Neural crest cell (in vitro differentiated cells): Measurements from ENCODE around the gene TUBGCP2. TPM values are rescaled to one million over a fixed set of nuclear protein-coding genes. Genes with fewer than 3 reads are reported as not detected.

Source experiments
- DNase-seq: peaks from one replicate; pipeline ENCODE4 v3.0.0; 2021; ENCODE audit warnings: low read depth, mixed read lengths, low spot score
- H3K27ac Mint-ChIP-seq: one replicate; pipeline ENCODE4 v1.8.0; 2021; ENCODE audit warnings: mild to moderate bottlenecking, mixed read lengths; ENCODE audit not compliant: unreplicated experiment
- H3K27me3 Mint-ChIP-seq: 2 replicates; pipeline ENCODE4 v1.8.0; 2021; ENCODE audit warnings: low read depth, mild to moderate bottlenecking, mixed read lengths
- H3K36me3 Mint-ChIP-seq: 2 replicates; pipeline ENCODE4 v1.8.0; 2021; ENCODE audit warnings: low read depth, mild to moderate bottlenecking, mixed read lengths
- H3K4me1 Mint-ChIP-seq: 2 replicates; pipeline ENCODE4 v1.8.0; 2021; ENCODE audit warnings: mixed read lengths
- H3K4me3 Mint-ChIP-seq: one replicate; pipeline ENCODE4 v1.8.0; 2021; ENCODE audit warnings: mild to moderate bottlenecking, mixed read lengths
- H3K9me3 Mint-ChIP-seq: 2 replicates; pipeline ENCODE4 v1.8.0; 2021; ENCODE audit warnings: mixed read lengths
- total RNA-seq: library from RNA; stranded (reverse); gene quantifications from 2 replicates; pipeline ENCODE4 v1.2.1, GENCODE V29; 2021
- TF ChIP-seq, protein P1 (sequence below): fragments of 200-600 bp; sonication (generic); conservative IDR thresholded peaks from 2 replicates; pipeline ENCODE4 v1.5.0; 2021; ENCODE audit warnings: antibody characterized with exemption, mild to moderate bottlenecking

TUBGCP2 gene
- total RNA-seq, 1 donor from 2014 or later: 70.0 TPM

DNA sequence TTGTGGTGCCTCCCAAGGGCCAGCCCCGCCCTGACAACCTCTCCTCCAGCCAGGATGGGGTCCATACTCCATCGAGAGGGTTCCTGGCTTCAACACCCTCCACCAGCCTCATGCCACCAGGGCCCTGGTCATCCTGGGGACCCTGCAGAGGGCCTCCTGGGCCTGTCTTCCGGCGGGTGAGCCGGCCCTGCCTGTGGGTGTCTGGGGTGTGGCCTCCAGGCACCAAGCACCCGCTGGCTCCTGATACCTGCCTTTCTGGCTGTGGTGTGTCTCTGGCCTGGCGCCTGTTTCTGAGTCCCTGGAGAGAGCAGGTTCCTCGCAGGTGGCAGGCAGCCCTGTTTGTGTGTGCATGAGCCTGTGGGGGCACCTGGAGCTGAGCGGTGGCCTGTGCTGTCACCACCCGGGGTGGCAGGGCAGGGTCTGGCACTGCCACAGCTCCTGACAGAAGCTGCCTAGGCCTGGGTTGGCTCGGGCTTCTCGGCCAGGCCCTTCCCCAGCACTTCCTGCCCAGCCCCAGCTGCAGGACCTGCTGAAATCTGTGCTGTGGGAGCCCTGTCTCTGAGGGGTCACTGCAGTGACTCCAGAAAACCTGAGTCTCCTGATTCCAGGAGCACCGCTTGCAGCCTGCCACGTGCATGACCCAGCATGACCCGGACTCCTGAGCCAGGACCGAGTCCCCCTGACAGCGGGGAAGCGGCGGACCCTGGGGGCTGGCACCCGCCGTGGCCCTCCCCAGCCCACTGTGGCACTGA lies 50.4 kb downstream of the TUBGCP2 start:
- no peak for DNase-seq
- H3K27ac Mint-ChIP-seq: no peak overlapping the region
- H3K9me3 Mint-ChIP-seq: no peaks in the 10 kb centered on the region
- H3K4me3 Mint-ChIP-seq: no peak overlapping the region
- no peaks in the 10 kb centered on the region for H3K36me3 Mint-ChIP-seq
- TF ChIP-seq, protein P1, sequence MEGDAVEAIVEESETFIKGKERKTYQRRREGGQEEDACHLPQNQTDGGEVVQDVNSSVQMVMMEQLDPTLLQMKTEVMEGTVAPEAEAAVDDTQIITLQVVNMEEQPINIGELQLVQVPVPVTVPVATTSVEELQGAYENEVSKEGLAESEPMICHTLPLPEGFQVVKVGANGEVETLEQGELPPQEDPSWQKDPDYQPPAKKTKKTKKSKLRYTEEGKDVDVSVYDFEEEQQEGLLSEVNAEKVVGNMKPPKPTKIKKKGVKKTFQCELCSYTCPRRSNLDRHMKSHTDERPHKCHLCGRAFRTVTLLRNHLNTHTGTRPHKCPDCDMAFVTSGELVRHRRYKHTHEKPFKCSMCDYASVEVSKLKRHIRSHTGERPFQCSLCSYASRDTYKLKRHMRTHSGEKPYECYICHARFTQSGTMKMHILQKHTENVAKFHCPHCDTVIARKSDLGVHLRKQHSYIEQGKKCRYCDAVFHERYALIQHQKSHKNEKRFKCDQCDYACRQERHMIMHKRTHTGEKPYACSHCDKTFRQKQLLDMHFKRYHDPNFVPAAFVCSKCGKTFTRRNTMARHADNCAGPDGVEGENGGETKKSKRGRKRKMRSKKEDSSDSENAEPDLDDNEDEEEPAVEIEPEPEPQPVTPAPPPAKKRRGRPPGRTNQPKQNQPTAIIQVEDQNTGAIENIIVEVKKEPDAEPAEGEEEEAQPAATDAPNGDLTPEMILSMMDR: no peak
- H3K27me3 Mint-ChIP-seq: peaks cover 36% of the 10 kb centered on the region
- H3K4me1 Mint-ChIP-seq: peaks cover 13% of the 10 kb centered on the region

DNA sequence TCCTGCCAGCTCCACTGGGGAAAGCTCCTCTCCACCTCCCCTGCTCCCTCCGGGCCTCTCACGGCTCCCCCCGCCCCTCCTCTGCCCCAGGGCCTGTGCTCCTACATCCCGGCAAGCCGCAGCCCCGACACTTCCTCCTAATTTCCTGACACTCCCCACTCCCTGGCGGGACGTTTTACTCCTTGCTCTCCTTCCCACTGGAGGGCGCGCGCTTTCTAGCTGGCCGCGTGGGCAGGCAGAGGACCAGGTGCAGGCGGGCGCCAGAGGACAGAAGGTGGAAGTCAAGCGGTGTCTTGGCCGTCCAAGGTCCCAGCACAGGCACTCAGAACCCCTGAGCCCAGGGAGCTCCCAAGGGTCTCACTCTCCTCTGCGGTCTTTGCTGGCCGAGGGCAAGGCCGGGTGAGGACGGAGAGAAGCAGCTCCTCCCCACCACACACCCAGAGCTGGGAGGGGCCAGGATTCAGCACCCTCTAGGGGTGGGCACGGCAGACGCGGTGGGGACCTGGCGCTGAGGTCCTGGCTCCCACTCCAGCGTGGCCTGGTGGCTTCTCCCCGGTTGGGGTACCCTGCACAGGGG lies 51.1 kb downstream of the TUBGCP2 start:
- no peak for DNase-seq
- Mint-ChIP-seq H3K27me3 (peaks cover 30% of the 10 kb centered on the region), H3K4me3 (no peak overlapping the region), H3K9me3 (no peaks in the 10 kb centered on the region), H3K36me3 (no peaks in the 10 kb centered on the region), H3K4me1 (peaks cover 13% of the 10 kb centered on the region), H3K27ac (no peak overlapping the region)
- TF ChIP-seq, protein P1: peak; percentile 44

DNA sequence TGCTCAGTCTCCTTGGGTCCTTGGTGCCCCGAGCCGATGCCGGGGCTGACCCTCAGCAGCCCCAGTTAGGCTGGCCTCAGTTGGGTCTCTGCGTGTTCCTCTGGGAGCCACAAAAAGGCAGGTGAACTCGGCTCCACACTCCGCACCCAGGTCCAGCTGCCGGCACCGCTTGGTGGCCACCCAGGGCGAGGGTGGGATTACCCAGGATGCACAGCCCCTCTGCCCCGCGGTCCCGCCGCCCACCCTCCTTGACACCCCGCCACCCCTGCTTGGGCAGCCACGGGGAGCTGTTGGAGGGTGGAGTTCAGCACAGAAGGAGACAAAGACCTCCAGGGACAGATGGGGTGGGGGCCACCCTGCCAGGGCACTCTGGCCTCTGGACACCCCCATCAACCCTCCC lies 53.3 kb downstream of the TUBGCP2 start:
- no peak overlapping the region for H3K4me3 Mint-ChIP-seq
- TF ChIP-seq, protein P1: no peak
- H3K4me1 Mint-ChIP-seq: peaks cover 9% of the 10 kb centered on the region
- no peak overlapping the region for H3K27ac Mint-ChIP-seq
- H3K9me3 Mint-ChIP-seq: no peaks in the 10 kb centered on the region
- no peaks in the 10 kb centered on the region for H3K36me3 Mint-ChIP-seq
- H3K27me3 Mint-ChIP-seq: peaks cover 28% of the 10 kb centered on the region
- no peak for DNase-seq

DNA sequence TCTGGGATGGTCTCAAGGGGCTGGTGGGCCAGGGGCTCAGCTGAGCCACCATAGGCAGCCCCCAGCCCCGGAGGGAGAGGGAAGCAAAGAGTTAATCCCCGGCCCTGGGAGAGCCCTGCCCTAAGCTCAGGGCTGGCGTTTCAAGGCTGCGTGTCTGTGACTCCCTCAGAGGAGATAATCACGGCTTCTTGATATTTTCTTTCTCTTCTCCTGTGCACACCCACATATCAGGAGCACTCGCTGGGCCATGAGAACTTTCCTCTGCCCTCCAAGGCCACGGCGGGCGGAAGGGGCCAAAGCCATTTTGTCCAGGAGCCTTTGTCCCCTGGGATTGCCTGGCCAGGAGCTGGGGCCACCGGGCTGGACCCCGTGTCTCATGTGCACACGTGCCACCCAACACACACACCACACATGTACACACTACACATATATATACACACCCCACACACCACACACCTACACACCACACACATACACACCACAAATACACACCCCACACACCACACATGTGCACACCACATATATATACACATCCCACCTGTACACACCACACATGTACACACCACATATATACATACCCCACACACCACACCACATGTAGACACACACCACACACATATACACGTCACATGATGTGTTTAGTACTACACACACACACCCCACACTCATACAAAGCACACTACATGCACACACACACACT lies 54.1 kb downstream of the TUBGCP2 start:
- H3K27me3 Mint-ChIP-seq: peaks cover 29% of the 10 kb centered on the region
- peaks cover 13% of the 10 kb centered on the region for H3K4me1 Mint-ChIP-seq
- H3K9me3 Mint-ChIP-seq: no peaks in the 10 kb centered on the region
- TF ChIP-seq, protein P1: no peak
- peak overlapping the region; percentile 21 for H3K4me3 Mint-ChIP-seq
- peak overlapping the region; percentile 2 for H3K27ac Mint-ChIP-seq
- no peak for DNase-seq
- no peaks in the 10 kb centered on the region for H3K36me3 Mint-ChIP-seq

DNA sequence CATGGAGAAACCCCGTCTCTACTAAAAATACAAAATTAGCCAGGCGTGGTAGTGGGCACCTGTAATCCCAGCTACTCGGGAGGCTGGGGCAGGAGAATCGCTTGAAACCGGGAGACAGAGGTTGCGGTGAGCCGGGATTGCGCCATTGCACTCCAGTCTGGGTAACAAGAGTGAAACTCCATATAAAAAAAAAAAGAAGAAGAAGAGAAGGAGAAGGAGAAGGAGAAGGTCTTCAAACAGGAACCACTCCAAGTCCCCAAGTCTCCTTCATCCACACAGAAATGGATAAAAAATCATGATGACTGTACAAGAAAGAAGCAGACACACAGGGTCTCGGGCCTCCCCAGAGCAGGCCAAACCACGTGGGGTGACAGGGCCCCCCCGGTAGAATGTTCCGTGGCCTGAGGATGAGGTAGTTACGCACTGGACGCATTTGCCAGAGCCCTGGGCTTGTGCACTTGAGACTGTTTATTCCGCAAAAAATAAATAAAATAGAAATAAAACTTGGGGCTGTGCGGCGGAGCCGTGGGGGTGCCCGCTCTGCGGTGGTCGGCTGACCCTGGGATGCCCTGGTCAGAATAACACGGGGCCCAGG lies 55.2 kb downstream of the TUBGCP2 start:
- H3K4me1 Mint-ChIP-seq: peaks cover 14% of the 10 kb centered on the region
- H3K9me3 Mint-ChIP-seq: no peaks in the 10 kb centered on the region
- peaks cover 26% of the 10 kb centered on the region for H3K27me3 Mint-ChIP-seq
- no peak overlapping the region for H3K4me3 Mint-ChIP-seq
- H3K27ac Mint-ChIP-seq: no peak overlapping the region
- H3K36me3 Mint-ChIP-seq: no peaks in the 10 kb centered on the region
- TF ChIP-seq, protein P1: no peak
- DNase-seq: no peak
